DOHH2 (cell line): ENCODE measurements around the gene SOD3.

ENCODE experiments used
- H3F3A ChIP-seq: fragments of 200-600 bp; sonication (generic), shearing (Covaris generic); 2 replicates; pipeline ENCODE4 v1.6.0; 2016; ENCODE audit warnings: antibody characterized with exemption, mild to moderate bottlenecking; ENCODE audit not compliant: control insufficient read depth, insufficient read depth
- H3K27ac ChIP-seq: fragments of 200-600 bp; sonication (generic); 2 replicates; pipeline ENCODE4 v1.5.1; 2014; ENCODE audit warnings: low read depth, mild to moderate bottlenecking, low read length, moderate library complexity
- H3K27me3 ChIP-seq: fragments of 200-600 bp; sonication (generic); 2 replicates; pipeline ENCODE4 v1.6.1; 2014; ENCODE audit warnings: mild to moderate bottlenecking, low read length, mixed read lengths; ENCODE audit not compliant: control insufficient read depth
- H3K36me3 ChIP-seq: fragments of 200-600 bp; sonication (generic); 2 replicates; pipeline ENCODE4 v1.6.1; 2014; ENCODE audit warnings: mild to moderate bottlenecking, low read length, moderate library complexity, mixed read lengths; ENCODE audit not compliant: control insufficient read depth
- H3K4me1 ChIP-seq: fragments of 200-600 bp; sonication (generic); 2 replicates; pipeline ENCODE4 v1.6.1; 2014; ENCODE audit warnings: mild to moderate bottlenecking, low read length, mixed read lengths; ENCODE audit not compliant: control insufficient read depth
- H3K4me2 ChIP-seq: fragments of 200-600 bp; sonication (generic); 2 replicates; pipeline ENCODE4 v1.6.0; 2014; ENCODE audit warnings: mild to moderate bottlenecking, low read length, moderate library complexity
- H3K4me3 ChIP-seq: fragments of 200-600 bp; sonication (generic); 2 replicates; pipeline ENCODE4 v1.5.1; 2014; ENCODE audit warnings: mild to moderate bottlenecking, low read length, mixed read lengths
- H3K79me2 ChIP-seq: fragments of 200-600 bp; sonication (generic); 2 replicates; pipeline ENCODE4 v1.6.1; 2014; ENCODE audit warnings: mild to moderate bottlenecking, low read length, mixed read lengths; ENCODE audit not compliant: control insufficient read depth
- H3K9me2 ChIP-seq: fragments of 200-600 bp; sonication (generic); replicated peaks from 2 replicates; pipeline ENCODE4 v1.6.1; 2014; ENCODE audit warnings: mild to moderate bottlenecking, low read length, mixed read lengths; ENCODE audit not compliant: control insufficient read depth
- H3K9me3 ChIP-seq: fragments of 200-600 bp; sonication (generic); 2 replicates; pipeline ENCODE4 v1.6.1; 2014; ENCODE audit warnings: antibody characterized with exemption, low read length, mixed read lengths; ENCODE audit not compliant: control insufficient read depth, insufficient read depth
- H4K20me1 ChIP-seq: fragments of 200-600 bp; sonication (generic); 2 replicates; pipeline ENCODE4 v1.6.0; 2014; ENCODE audit warnings: low read depth, mild to moderate bottlenecking, antibody characterized with exemption, low read length, moderate library complexity; ENCODE audit not compliant: control insufficient read depth, insufficient read depth
- CTCF ChIP-seq: fragments of 200-600 bp; sonication (generic); IDR thresholded peaks from one replicate; pipeline ENCODE4 v1.5.1; 2014; ENCODE audit warnings: antibody characterized with exemption, mild to moderate bottlenecking, low read depth, low read length; ENCODE audit not compliant: poor library complexity, severe bottlenecking
- EZH2phosphoT487 ChIP-seq: fragments of 200-600 bp; sonication (generic); IDR thresholded peaks from 2 replicates; pipeline ENCODE4 v1.6.1; 2017; ENCODE audit warnings: borderline replicate concordance, mild to moderate bottlenecking, antibody characterized with exemption, low read length, moderate library complexity, mixed read lengths

Gene SOD3

GRCh38 chr4:24771241-24771640, 24.1 kb upstream of the SOD3 start:
- TF ChIP-seq EZH2phosphoT487 (no peak), CTCF (no peak)
- Histone ChIP-seq H3K79me2 (no peaks in the 10 kb centered on the region), H3K4me2 (no peak overlapping the region), H3K36me3 (no peaks in the 10 kb centered on the region), H3K4me3 (no peak overlapping the region), H3K4me1 (no peaks in the 10 kb centered on the region), H3K27me3 (no peaks in the 10 kb centered on the region), H3K27ac (no peak overlapping the region), H3K9me2 (no peaks in the 10 kb centered on the region; the same call in 1 of the 2 replicates), H4K20me1 (no peaks in the 10 kb centered on the region), H3F3A (no peaks in the 10 kb centered on the region), H3K9me3 (no peaks in the 10 kb centered on the region)

- no peaks in the 10 kb centered on the region; the same call in 1 of the 2 replicates for H3K9me2 ChIP-seq
- TF ChIP-seq CTCF (no peak), EZH2phosphoT487 (no peak)
- no peaks in the 10 kb centered on the region for H3F3A ChIP-seq
- no peaks in the 10 kb centered on the region for H3K36me3 ChIP-seq
- no peaks in the 10 kb centered on the region for H3K27me3 ChIP-seq
- no peaks in the 10 kb centered on the region for H3K79me2 ChIP-seq
- no peak overlapping the region for H3K27ac ChIP-seq
- H3K9me3 ChIP-seq, result no peaks in the 10 kb centered on the region
- H3K4me2 ChIP-seq, result no peak overlapping the region
- H3K4me3 ChIP-seq, result no peak overlapping the region
- no peaks in the 10 kb centered on the region for H4K20me1 ChIP-seq
- no peaks in the 10 kb centered on the region for H3K4me1 ChIP-seq
These were observed 23.2 kb upstream of the SOD3 start for GRCh38 chr4:24772061-24772705.

- H3K27me3 ChIP-seq, result no peaks in the 10 kb centered on the region
- no peak overlapping the region for H3K27ac ChIP-seq
- no peaks in the 10 kb centered on the region; the same call in 1 of the 2 replicates for H3K9me2 ChIP-seq
- H3K4me1 ChIP-seq, result no peaks in the 10 kb centered on the region
- TF ChIP-seq CTCF (no peak), EZH2phosphoT487 (no peak)
- no peak overlapping the region for H3K4me3 ChIP-seq
- no peak overlapping the region for H3K4me2 ChIP-seq
- no peaks in the 10 kb centered on the region for H3K9me3 ChIP-seq
- no peaks in the 10 kb centered on the region for H3F3A ChIP-seq
- no peaks in the 10 kb centered on the region for H3K36me3 ChIP-seq
- no peaks in the 10 kb centered on the region for H4K20me1 ChIP-seq
- H3K79me2 ChIP-seq, result no peaks in the 10 kb centered on the region
These were observed 22.4 kb upstream of the SOD3 start for GRCh38 chr4:24772952-24773351.
